Measurements from ENCODE around the gene ARID4B. TPM values are rescaled to one million over a fixed set of nuclear protein-coding genes. Genes with fewer than 3 reads are reported as not detected.
"Not testable (repeated sequence)": the region's sequence is repeated elsewhere in the genome, so short reads cannot be mapped to it uniquely, and the experiment has no call there.

Gene ARID4B
- total and polyA plus RNA-seq, 2 donors from 2014 or later = 6.6 to 50.3 TPM

GRCh38 chr1:235225299-235225698, 102.7 kb downstream of the ARID4B start:
- intact Hi-C loops (cut with DNase I) = no loop called here
- Histone ChIP-seq H3K4me1 (ENCODE audit: control insufficient read depth in 2 of 3, insufficient read depth in 2 of 3, low read depth in 1 of 3, low read length in 3 of 3) (no peaks in the 10 kb centered on the region), H3K27ac (ENCODE audit: low read depth in 2 of 2, low read length in 2 of 2) (no peak overlapping the region), H3K9ac (ENCODE audit: low read length in 3 of 3) (no peak overlapping the region), H3K36me3 (ENCODE audit: control insufficient read depth in 2 of 3, insufficient read depth in 3 of 3, low read length in 3 of 3) (peaks cover 8 to 29% (median 10%) of the 10 kb centered on the region in 3 donors), H3K27me3 (ENCODE audit: control insufficient read depth, insufficient read depth, low read length) (no peaks in the 10 kb centered on the region), H3K9me3 (ENCODE audit: control insufficient read depth in 2 of 3, insufficient read depth in 1 of 3, low read length in 3 of 3) (no peaks in the 10 kb centered on the region), H3K4me3 (ENCODE audit: low read length in 3 of 3) (no peak overlapping the region)
- DNase-seq = no peak
- TF ChIP-seq CTCF (IDR thresholded peaks at IDR 0.05; ENCODE audit: borderline replicate concordance, extremely low read depth, insufficient read depth) = no peak
- no peak for FAIRE-seq

GRCh38 chr1:235221653-235222375, 106.2 kb downstream of the ARID4B start:
- FAIRE-seq (peak; percentile 91), DNase-seq (no peak)
- Histone ChIP-seq H3K4me3 (ENCODE audit: low read length in 3 of 3) (no peak overlapping the region), H3K36me3 (ENCODE audit: control insufficient read depth in 2 of 3, insufficient read depth in 3 of 3, low read length in 3 of 3) (peaks cover under 1 to 19% (median 10%) of the 10 kb centered on the region in 3 donors), H3K27ac (ENCODE audit: low read depth in 2 of 2, low read length in 2 of 2) (no peak overlapping the region), H3K27me3 (ENCODE audit: control insufficient read depth, insufficient read depth, low read length) (no peaks in the 10 kb centered on the region), H3K9me3 (ENCODE audit: control insufficient read depth in 2 of 3, insufficient read depth in 1 of 3, low read length in 3 of 3) (no peaks in the 10 kb centered on the region), H3K9ac (ENCODE audit: low read length in 3 of 3) (no peak overlapping the region), H3K4me1 (ENCODE audit: control insufficient read depth in 2 of 3, insufficient read depth in 2 of 3, low read depth in 1 of 3, low read length in 3 of 3) (no peaks in the 10 kb centered on the region)
- TF ChIP-seq CTCF (IDR thresholded peaks at IDR 0.05; ENCODE audit: borderline replicate concordance, extremely low read depth, insufficient read depth) = no peak
- intact Hi-C loops (cut with DNase I) = no loop called here

- DNase-seq (no peak), FAIRE-seq (no peak)
- TF ChIP-seq CTCF (IDR thresholded peaks at IDR 0.05; ENCODE audit: borderline replicate concordance, extremely low read depth, insufficient read depth) = no peak
- H3K27me3 ChIP-seq (ENCODE audit: control insufficient read depth, insufficient read depth, low read length) = no peaks in the 10 kb centered on the region
- intact Hi-C loops (cut with DNase I) = no loop called here
- no peak overlapping the region for H3K27ac ChIP-seq (ENCODE audit: low read depth in 2 of 2, low read length in 2 of 2)
- H3K4me1 ChIP-seq (ENCODE audit: control insufficient read depth in 2 of 3, insufficient read depth in 2 of 3, low read depth in 1 of 3, low read length in 3 of 3) = no peaks in the 10 kb centered on the region
- no peak overlapping the region for H3K9ac ChIP-seq (ENCODE audit: low read length in 3 of 3)
- no peaks in the 10 kb centered on the region for H3K9me3 ChIP-seq (ENCODE audit: control insufficient read depth in 2 of 3, insufficient read depth in 1 of 3, low read length in 3 of 3)
- peaks cover 2 to 20% (median 10%) of the 10 kb centered on the region in 3 donors for H3K36me3 ChIP-seq (ENCODE audit: control insufficient read depth in 2 of 3, insufficient read depth in 3 of 3, low read length in 3 of 3)
- no peak overlapping the region for H3K4me3 ChIP-seq (ENCODE audit: low read length in 3 of 3)
These were observed 112.5 kb downstream of the ARID4B start for GRCh38 chr1:235215453-235215852.

GRCh38 chr1:235214962-235215361, 113.0 kb downstream of the ARID4B start:
- intact Hi-C loops (cut with DNase I); H3K9ac ChIP-seq (ENCODE audit: low read length in 3 of 3); H3K4me1 ChIP-seq (ENCODE audit: control insufficient read depth in 2 of 3, insufficient read depth in 2 of 3, low read depth in 1 of 3, low read length in 3 of 3); FAIRE-seq; H3K27me3 ChIP-seq (ENCODE audit: control insufficient read depth, insufficient read depth, low read length); H3K4me3 ChIP-seq (ENCODE audit: low read length in 3 of 3); H3K27ac ChIP-seq (ENCODE audit: low read depth in 2 of 2, low read length in 2 of 2); H3K9me3 ChIP-seq (ENCODE audit: control insufficient read depth in 2 of 3, insufficient read depth in 1 of 3, low read length in 3 of 3); DNase-seq: not testable (repeated sequence)
- peaks cover 2 to 20% (median 10%) of the 10 kb centered on the region in 3 donors for H3K36me3 ChIP-seq (ENCODE audit: control insufficient read depth in 2 of 3, insufficient read depth in 3 of 3, low read length in 3 of 3)
